22Rv1 (cell line): ENCODE measurements around the gene DNASE1L2.

Experiments
- CTCF ChIP-seq: fragments of 450-650 bp; IDR thresholded peaks from 2 replicates; pipeline ENCODE4 v1.5.1; 2017; ENCODE audit warnings: mild to moderate bottlenecking
- ZFX ChIP-seq: fragments of 450-650 bp; IDR thresholded peaks from 2 replicates; pipeline ENCODE4 v1.6.1; 2017; ENCODE audit warnings: antibody characterized with exemption, borderline replicate concordance

- TF ChIP-seq CTCF (no peak), ZFX (no peak)
Observed at GRCh38 chr16:2257726-2258125, 21.5 kb downstream of the DNASE1L2 start.
